ENCODE data around the gene ELMO1. TPM values are rescaled to one million over a fixed set of nuclear protein-coding genes. Genes with fewer than 3 reads are reported as not detected.

ELMO1 gene
- total RNA-seq, 2 donors from 2014 or later: 66.0 to 72.2 TPM

GRCh38 chr7:37348982-37349381 lies 99.7 kb downstream of the ELMO1 start:
- Histone ChIP-seq H3K9me3 (no peaks in the 10 kb centered on the region), H3K4me1 (ENCODE audit: control insufficient read depth in 1 of 2, low read depth in 2 of 2) (peaks cover 15 to 34% of the 10 kb centered on the region in 2 donors), H3K36me3 (no peaks in the 10 kb centered on the region), H3K27me3 (replicated peaks; ENCODE audit: insufficient read depth) (no peaks in the 10 kb centered on the region), H3K4me3 (no peak overlapping the region), H3K27ac (no peak overlapping the region)
- DNase-seq (ENCODE audit: low spot score) (no peak), ATAC-seq (ENCODE audit: insufficient number of reproducible peaks, low FRiP score, low read depth) (no peak)
- no peak for TF ChIP-seq CTCF (IDR thresholded peaks at IDR 0.05)

DNA sequence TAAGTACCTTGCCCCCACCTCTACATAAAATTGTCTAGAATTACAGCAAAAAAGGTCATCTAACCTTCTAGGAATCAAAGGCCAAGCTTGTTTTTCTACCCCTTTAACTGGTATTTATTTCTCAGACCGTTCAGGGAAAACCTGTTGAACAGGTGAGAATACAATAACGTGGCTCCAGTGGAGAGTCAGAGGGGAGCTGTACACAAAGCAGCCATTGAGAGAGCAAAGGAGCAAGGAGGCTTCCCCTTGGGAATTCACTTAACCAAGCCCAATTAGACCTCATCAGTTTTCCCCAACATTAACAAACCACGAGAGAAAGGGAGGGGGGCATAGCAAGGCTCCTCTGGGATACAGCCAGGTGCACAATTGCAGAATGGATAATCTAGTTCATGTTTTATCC lies 101.9 kb downstream of the ELMO1 start:
- H3K4me3 ChIP-seq: no peak overlapping the region
- H3K27ac ChIP-seq: no peak overlapping the region
- TF ChIP-seq CTCF (IDR thresholded peaks at IDR 0.05): no peak
- ATAC-seq (ENCODE audit: insufficient number of reproducible peaks, low FRiP score, low read depth) (no peak), DNase-seq (ENCODE audit: low spot score) (no peak)
- H3K4me1 ChIP-seq (ENCODE audit: control insufficient read depth in 1 of 2, low read depth in 2 of 2): peaks cover 1 to 17% of the 10 kb centered on the region in 2 donors
- H3K9me3 ChIP-seq: no peaks in the 10 kb centered on the region
- H3K27me3 ChIP-seq (replicated peaks; ENCODE audit: insufficient read depth): no peaks in the 10 kb centered on the region
- H3K36me3 ChIP-seq: no peaks in the 10 kb centered on the region

DNA sequence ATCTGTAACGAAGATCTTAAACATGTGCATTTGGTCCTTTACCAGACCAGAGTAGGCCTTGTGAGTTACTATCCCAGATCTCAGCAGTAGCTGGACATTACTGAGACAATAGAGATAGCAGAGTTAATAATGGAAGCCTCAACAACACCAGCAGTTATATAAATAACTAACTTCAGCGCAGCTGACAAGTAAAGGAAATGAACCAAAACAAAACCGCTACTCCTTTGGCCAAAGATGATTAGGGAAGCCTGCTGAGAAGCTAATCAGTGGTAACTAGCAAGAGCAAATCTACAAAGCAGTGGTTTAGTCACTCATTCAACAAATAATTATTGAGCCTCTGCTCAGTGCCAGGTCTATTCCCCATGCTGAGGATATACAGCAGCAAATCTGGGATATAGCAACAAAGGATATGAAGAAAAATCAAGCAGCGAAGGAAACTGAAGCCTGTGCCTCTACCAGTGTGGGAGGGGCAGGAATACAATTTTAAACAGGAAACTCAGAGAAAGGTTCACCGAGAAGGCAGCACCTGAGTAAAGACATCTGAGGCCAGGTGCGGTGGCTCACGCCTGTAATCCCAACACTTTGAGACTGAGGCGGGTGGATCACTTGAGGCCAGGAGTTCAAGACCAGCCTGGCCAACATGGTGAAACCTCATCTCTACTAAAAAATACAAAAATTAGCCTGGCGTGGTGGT lies 103.6 kb downstream of the ELMO1 start:
- TF ChIP-seq CTCF (IDR thresholded peaks at IDR 0.05): no peak
- no peak for DNase-seq (ENCODE audit: low spot score)
- no peak for ATAC-seq (ENCODE audit: insufficient number of reproducible peaks, low FRiP score, low read depth)
- H3K36me3 ChIP-seq: no peaks in the 10 kb centered on the region
- H3K27me3 ChIP-seq (replicated peaks; ENCODE audit: insufficient read depth): no peaks in the 10 kb centered on the region
- H3K4me1 ChIP-seq (ENCODE audit: control insufficient read depth in 1 of 2, low read depth in 2 of 2): peaks cover 0 to 5% of the 10 kb centered on the region in 2 donors
- no peaks in the 10 kb centered on the region for H3K9me3 ChIP-seq
- H3K4me3 ChIP-seq: no peak overlapping the region
- H3K27ac ChIP-seq: no peak overlapping the region

GRCh38 chr7:37342688-37343471 lies 105.8 kb downstream of the ELMO1 start:
- no peaks in the 10 kb centered on the region for H3K9me3 ChIP-seq
- ATAC-seq (ENCODE audit: insufficient number of reproducible peaks, low FRiP score, low read depth) (no peak), DNase-seq (ENCODE audit: low spot score) (no peak)
- H3K27ac ChIP-seq: peak overlapping the region; percentile 11 to 33
- no peaks in the 10 kb centered on the region for H3K36me3 ChIP-seq
- no peaks in the 10 kb centered on the region for H3K27me3 ChIP-seq (replicated peaks; ENCODE audit: insufficient read depth)
- no peak for TF ChIP-seq CTCF (IDR thresholded peaks at IDR 0.05)
- peak overlapping the region; percentile 56 for H3K4me3 ChIP-seq
- no peaks in the 10 kb centered on the region for H3K4me1 ChIP-seq (ENCODE audit: control insufficient read depth in 1 of 2, low read depth in 2 of 2)

- Histone ChIP-seq H3K9me3 (no peaks in the 10 kb centered on the region), H3K4me3 (peak overlapping the region; percentile 56), H3K27me3 (replicated peaks; ENCODE audit: insufficient read depth) (no peaks in the 10 kb centered on the region), H3K27ac (peak overlapping the region in 1 of 2 donors; percentile 11), H3K36me3 (no peaks in the 10 kb centered on the region), H3K4me1 (ENCODE audit: control insufficient read depth in 1 of 2, low read depth in 2 of 2) (no peaks in the 10 kb centered on the region)
- DNase-seq (ENCODE audit: low spot score) (no peak), ATAC-seq (ENCODE audit: insufficient number of reproducible peaks, low FRiP score, low read depth) (no peak)
- no peak for TF ChIP-seq CTCF (IDR thresholded peaks at IDR 0.05)
Observed at GRCh38 chr7:37342176-37342687, 106.4 kb downstream of the ELMO1 start.

Measured in thoracic aorta (tissue), 2 donors.